Activated CD8-positive, alpha-beta T cell treated with anti-CD3 and anti-CD28 coated beads for 36 hours (primary cell): ENCODE measurements around the gene SYT9. TPM values are rescaled to one million over a fixed set of nuclear protein-coding genes. Genes with fewer than 3 reads are reported as not detected.

Experiments used
- ATAC-seq: fragments of 200-7000 bp; cut with Tn5 transposase; one replicate; pipeline ENCODE4 v1.10.0; 2021; ENCODE audit warnings: mild to moderate bottlenecking, moderate library complexity
- CTCF ChIA-PET: fragments of 350-600 bp; sonication (Branson Sonifier 250); formaldehyde crosslinking; loops from one replicate; lab custom pipeline; 2021; ENCODE audit warnings: antibody characterized with exemption; lab: Charles Lee
- POLR2A ChIA-PET: fragments of 350-600 bp; sonication (Branson Sonifier 250); formaldehyde crosslinking; loops from one replicate; lab custom pipeline; 2021; ENCODE audit warnings: antibody characterized with exemption; lab: Charles Lee
- DNase-seq: peaks from one replicate; pipeline ENCODE4 v3.0.0-alpha.2; 2020
- H3K27ac Mint-ChIP-seq: one replicate; pipeline ENCODE4 v1.8.0; 2021; ENCODE audit warnings: mild to moderate bottlenecking, mixed read lengths
- H3K27me3 Mint-ChIP-seq: one replicate; pipeline ENCODE4 v1.8.0; 2021; ENCODE audit warnings: mixed read lengths
- H3K36me3 Mint-ChIP-seq: one replicate; pipeline ENCODE4 v1.8.0; 2021; ENCODE audit warnings: low read depth, mixed read lengths
- H3K4me1 Mint-ChIP-seq: one replicate; pipeline ENCODE4 v1.8.0; 2021; ENCODE audit warnings: low read depth, mixed read lengths
- H3K4me3 Mint-ChIP-seq: one replicate; pipeline ENCODE4 v1.8.0; 2021; ENCODE audit warnings: mild to moderate bottlenecking, moderate library complexity, mixed read lengths
- H3K9me3 Mint-ChIP-seq: one replicate; pipeline ENCODE4 v1.8.0; 2021; ENCODE audit warnings: mixed read lengths
- intact Hi-C: fragments of 100-400 bp; cut with micrococcal nuclease; formaldehyde crosslinking; loops from one replicate; pipeline ENCODE4 v1.10.0; 2022
- total RNA-seq, 2 experiments: library from RNA; stranded (reverse); gene quantifications; one replicate each; pipeline ENCODE4 v1.2.3, GENCODE V29; 2021
- TF ChIP-seq, protein P1 (sequence below): fragments of 200-600 bp; IDR thresholded peaks from one replicate; pipeline ENCODE4 v1.8.0; 2022; ENCODE audit warnings: antibody characterized with exemption, mild to moderate bottlenecking

SYT9 gene
- total RNA-seq, 2 experiments from 2014 or later = not detected

DNA sequence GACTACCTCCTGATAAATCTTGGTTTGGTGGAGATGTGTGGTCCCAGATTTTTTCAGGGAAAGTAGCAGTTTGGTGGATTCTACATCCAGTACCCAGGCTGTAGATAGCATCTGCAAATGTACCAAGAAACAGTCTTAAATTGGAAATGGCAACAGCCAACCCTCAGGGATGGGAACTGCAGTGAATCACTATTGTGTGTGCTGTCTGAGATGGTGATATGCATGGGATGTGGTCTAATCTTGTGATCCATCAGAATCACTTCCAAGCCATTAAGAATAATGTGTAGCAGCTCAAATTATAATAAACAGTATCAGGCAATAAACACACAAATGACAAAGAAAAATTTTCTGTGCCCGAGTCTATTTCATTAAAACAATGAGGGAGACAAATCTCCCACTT is 237.0 kb downstream of the SYT9 start:
- Mint-ChIP-seq H3K36me3 (no peaks in the 10 kb centered on the region), H3K27ac (no peak overlapping the region), H3K9me3 (no peaks in the 10 kb centered on the region), H3K4me1 (peaks cover 2% of the 10 kb centered on the region), H3K27me3 (no peaks in the 10 kb centered on the region), H3K4me3 (no peak overlapping the region)
- ChIA-PET POLR2A (no interaction called here), CTCF (no interaction called here)
- no peak for ATAC-seq
- intact Hi-C loops = no loop called here
- TF ChIP-seq, protein P1, sequence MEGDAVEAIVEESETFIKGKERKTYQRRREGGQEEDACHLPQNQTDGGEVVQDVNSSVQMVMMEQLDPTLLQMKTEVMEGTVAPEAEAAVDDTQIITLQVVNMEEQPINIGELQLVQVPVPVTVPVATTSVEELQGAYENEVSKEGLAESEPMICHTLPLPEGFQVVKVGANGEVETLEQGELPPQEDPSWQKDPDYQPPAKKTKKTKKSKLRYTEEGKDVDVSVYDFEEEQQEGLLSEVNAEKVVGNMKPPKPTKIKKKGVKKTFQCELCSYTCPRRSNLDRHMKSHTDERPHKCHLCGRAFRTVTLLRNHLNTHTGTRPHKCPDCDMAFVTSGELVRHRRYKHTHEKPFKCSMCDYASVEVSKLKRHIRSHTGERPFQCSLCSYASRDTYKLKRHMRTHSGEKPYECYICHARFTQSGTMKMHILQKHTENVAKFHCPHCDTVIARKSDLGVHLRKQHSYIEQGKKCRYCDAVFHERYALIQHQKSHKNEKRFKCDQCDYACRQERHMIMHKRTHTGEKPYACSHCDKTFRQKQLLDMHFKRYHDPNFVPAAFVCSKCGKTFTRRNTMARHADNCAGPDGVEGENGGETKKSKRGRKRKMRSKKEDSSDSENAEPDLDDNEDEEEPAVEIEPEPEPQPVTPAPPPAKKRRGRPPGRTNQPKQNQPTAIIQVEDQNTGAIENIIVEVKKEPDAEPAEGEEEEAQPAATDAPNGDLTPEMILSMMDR = no peak
- DNase-seq = no peak

DNA sequence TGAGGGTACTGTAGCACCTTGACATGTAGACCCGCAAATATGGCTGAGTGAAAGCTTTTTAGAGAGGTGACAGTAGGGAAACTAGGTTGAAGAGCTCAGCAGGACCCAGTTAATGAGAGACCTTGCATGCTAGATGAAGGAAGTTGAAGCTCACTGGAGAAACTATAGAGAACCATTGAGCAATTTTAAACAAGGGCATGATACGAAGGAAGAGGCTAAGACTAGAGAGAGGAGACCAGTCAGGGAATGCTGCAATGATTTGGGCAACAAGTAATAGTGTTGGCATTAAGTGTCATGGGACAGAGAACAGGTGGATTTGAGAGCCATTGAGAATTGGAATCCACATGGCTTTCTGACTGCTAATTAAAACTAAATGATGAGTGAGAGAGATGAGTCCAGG is 237.7 kb downstream of the SYT9 start:
- ATAC-seq (no peak), DNase-seq (no peak)
- Mint-ChIP-seq H3K4me3 (no peak overlapping the region), H3K4me1 (peaks cover 2% of the 10 kb centered on the region), H3K36me3 (no peaks in the 10 kb centered on the region), H3K27ac (no peak overlapping the region), H3K27me3 (no peaks in the 10 kb centered on the region), H3K9me3 (no peaks in the 10 kb centered on the region)
- ChIA-PET CTCF (interaction anchor here (1.5 kb wide), 1 partner anchor 24 kb away, joined by 5 read pairs; the partner anchor contains the start of gene PPFIBP2), POLR2A (no interaction called here)
- TF ChIP-seq, protein P1 = no peak
- intact Hi-C loops = no loop called here

DNA sequence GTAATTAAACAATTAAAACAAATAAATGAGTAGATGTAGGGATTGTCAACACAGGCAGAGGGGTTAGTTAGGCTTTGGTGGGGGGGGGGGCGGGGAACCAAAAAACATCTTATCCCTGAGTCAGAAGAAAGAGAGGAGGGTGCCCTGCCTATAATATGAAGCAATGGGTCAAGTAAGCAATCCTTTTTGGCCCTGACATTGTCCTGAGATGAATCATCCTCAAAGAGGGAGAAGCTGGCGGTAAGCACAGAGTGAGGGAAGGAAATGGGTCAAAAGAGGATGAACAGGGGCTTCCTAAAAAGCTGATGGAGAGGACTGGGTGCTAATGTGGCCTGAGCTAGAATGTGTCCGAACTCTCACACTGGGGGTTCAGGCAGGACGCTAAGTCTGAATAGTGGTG is 238.3 kb downstream of the SYT9 start:
- Mint-ChIP-seq H3K27me3 (no peaks in the 10 kb centered on the region), H3K27ac (no peak overlapping the region), H3K9me3 (no peaks in the 10 kb centered on the region), H3K4me1 (peaks cover 2% of the 10 kb centered on the region), H3K36me3 (no peaks in the 10 kb centered on the region), H3K4me3 (no peak overlapping the region)
- CTCF ChIA-PET = interaction anchor here (1.5 kb wide), 1 partner anchor 23 kb away, joined by 5 read pairs; the partner anchor contains the start of gene PPFIBP2
- ATAC-seq = no peak
- POLR2A ChIA-PET = no interaction called here
- TF ChIP-seq, protein P1 = no peak
- intact Hi-C loops = no loop called here
- no peak for DNase-seq

DNA sequence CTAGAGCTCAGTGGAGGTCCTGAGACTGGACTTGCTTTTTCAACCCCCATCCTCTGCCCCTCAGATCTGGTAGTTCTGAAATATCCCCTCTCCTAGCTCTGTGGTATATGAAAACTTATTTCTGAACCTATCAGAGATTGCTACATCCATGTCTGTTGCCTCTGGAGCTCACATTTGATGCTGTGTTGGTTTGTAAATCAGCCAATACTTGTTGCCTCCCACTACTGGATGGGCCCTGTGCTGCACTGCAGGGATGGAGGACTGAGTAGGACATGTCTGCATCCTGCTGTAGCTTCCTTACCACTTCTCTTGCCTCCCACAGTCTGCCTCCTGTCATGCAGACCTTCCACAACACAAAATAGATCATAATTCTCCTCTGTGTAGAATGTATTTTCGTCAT is 238.8 kb downstream of the SYT9 start:
- intact Hi-C loops = no loop called here
- ChIA-PET POLR2A (no interaction called here), CTCF (interaction anchor here (1.5 kb wide), 1 partner anchor 23 kb away, joined by 5 read pairs; the partner anchor contains the start of gene PPFIBP2)
- DNase-seq (no peak), ATAC-seq (no peak)
- H3K9me3 Mint-ChIP-seq = no peaks in the 10 kb centered on the region
- no peak overlapping the region for H3K4me3 Mint-ChIP-seq
- no peaks in the 10 kb centered on the region for H3K27me3 Mint-ChIP-seq
- no peaks in the 10 kb centered on the region for H3K36me3 Mint-ChIP-seq
- H3K27ac Mint-ChIP-seq = no peak overlapping the region
- H3K4me1 Mint-ChIP-seq = peaks cover 2% of the 10 kb centered on the region
- TF ChIP-seq, protein P1 = no peak

DNA sequence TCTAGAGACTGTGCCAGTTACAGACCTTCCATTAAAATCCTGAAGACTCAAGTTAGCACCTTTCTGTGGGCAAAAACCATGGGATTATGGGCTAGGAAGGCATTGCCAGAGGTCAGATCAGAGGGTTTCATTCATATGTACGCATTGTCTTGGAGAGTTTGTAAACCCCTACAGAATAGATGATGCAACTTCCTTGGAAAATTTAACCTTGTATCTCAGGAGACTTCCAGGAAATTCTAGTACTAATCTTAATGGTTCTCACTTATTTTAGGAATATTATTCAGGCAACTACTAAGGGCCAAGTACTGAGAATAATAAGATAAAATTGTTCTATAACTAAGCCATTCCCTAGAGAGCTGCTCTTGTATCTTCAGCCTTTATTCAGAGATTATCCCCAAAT is 240.5 kb downstream of the SYT9 start:
- Mint-ChIP-seq H3K27ac (no peak overlapping the region), H3K4me3 (no peak overlapping the region), H3K4me1 (peaks cover 12% of the 10 kb centered on the region), H3K9me3 (no peaks in the 10 kb centered on the region), H3K36me3 (peaks cover 3% of the 10 kb centered on the region), H3K27me3 (no peaks in the 10 kb centered on the region)
- TF ChIP-seq, protein P1 = no peak
- ChIA-PET POLR2A (no interaction called here), CTCF (no interaction called here)
- intact Hi-C loops = no loop called here
- no peak for DNase-seq
- ATAC-seq = no peak
